HTERT RPE-1 (cell line): ENCODE measurements around the gene ISLR2.

ENCODE experiments used
- in situ Hi-C: fragments of 300-500 bp; cut with MboI; formaldehyde crosslinking; loops from 4 replicates; pipeline ENCODE4 v1.14.3; 2020; ENCODE audit warnings: low sequenced_read_pairs

ISLR2 gene

DNA sequence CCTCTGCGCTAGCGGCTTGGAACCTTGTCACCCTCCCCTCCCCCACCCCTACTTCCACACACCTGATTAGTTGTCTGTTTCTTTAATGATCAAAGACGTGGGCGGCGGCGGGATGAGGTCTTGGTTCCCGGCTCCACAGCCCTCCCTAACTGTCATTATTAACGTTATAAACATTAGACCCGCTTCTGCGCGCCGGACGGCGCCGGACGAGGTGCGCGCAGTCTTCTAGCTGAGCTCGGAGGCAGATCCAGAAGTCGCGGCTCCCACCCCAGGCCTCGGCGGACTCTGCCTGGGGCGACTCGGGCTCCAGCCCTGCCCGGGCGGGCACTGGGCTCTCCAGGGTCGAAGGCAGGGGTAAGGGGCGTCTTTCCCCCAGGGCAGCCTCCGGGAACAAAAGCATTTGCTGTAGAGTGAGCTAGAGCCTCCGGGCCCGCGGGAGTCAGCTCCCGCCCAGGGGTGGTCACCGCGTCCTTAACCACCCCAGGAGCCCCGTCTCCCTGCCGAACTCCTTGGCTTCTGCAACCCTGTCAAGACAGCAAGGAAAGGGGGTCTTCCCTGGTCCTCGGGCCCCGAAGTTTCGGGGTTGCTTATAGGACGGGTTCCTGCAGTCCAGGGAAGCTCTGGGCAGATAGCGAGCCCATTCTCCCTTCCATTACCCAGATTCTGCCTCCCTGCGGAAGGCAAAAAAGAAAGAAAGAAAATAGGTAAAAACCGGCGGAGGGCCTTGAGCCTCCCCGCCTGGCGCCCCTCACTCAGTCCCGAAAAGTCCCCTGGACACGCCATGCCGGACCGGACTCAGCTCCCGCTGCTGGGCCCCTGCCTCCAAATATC lies 2.2 kb upstream of the ISLR2 start:
- in situ Hi-C loops = no loop called here

GRCh38 chr15:74128785-74129585 lies 1.4 kb upstream of the ISLR2 start:
- in situ Hi-C loops = no loop called here

DNA sequence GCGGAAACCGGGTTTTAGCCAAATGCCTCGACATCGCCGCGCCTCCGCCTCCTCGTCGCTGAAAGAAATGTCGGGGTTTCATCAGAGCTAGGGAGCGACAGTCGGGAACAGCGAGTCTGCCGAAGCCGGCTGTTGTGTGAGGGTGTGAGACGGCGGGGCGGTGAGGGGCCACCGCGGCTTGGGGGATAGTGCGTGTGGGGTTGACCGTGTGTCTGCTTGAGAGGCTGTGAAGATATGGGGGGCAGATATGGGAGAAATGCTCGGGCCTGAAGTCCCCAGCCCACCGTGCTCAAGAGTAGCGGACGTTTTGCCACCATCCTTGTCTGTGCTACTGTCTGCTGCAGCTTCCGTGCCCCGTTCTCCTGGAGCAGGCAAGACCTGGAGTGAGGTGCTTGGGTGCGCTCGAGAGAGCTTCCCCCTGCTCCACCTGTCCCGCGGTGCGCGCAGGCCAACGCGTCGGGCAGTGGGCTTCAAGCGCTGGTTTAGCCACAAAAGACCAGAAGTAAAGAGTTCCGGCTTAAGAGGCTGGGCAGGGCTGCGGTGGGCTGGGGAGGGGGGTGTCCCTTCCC lies 716 bp upstream of the ISLR2 start:
- in situ Hi-C loops = no loop called here

DNA sequence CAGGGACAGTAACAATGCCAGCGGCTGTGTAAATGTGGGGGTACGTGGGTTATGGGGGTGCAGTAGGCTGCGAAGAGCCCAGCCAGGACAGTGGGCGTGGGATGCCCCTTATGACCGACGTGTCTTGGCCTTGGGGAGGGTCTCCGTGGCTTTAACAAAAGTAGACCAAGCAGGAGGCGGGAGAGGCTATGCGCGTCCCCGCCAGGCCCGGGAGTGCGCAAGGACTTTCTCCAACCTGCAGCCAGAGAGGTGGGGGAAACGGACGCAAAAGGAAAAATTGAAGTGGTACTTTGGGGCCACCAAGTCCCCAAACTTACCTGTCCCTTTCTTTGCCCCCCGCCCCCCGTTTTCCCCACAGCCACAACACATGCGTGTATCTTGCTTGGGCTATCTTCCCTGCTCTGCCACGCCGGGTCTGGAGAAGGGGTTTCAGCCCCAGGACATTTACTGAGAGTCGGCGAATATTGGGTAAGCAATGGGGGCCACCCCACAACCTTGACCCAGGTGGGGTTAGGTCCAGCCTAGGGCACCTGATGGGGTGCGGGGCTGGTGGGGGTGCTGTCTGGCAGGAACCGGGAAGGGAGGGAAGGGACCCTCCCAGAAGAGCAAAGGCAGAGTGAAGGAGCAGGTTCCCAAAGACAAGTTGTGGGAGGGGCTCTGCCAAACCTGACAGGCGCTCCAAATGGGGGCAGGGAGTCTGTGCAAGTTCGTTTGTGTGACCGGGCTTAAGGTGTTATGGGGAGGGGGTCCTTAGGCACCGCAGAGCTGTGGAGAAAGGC lies 652 bp downstream of the ISLR2 start:
- in situ Hi-C loops = no loop called here

DNA sequence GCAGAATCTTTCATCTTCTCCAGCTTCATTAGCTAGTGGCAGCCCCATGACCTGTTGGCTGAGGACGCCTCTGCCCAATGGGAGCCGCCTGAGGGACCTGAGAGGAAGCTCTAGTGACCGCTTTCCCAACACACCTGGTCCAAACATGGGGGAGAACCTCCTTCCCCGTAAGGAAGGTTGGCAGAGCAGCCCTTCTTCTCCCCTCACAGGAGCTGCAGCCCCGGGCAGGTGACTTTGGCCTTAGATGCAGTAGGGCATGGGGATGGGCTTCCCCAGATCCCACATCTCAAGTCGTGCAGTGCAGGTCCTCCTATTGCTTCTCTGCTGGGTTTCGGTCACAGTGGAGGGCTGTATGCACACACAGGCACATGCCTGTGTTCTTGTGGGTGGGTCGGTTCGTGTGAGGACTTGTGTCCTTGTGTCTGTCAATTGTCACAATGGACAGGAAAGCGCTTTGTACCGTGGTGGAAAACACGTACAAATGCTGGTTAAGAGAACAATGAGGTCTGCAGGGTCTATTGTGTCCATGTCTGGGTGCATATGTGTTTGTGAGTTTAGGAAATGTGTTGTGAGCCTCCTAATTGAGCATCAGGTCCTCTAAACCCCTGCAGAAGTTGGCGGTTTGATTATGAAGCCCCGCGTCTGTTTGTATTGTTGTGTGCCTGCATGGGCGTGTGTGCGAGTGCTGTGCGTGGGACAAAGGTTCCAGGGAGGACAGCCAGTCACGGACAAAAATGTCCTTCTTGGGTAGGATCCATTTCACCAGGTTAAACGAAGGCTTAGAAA lies 1.4 kb downstream of the ISLR2 start:
- in situ Hi-C loops = no loop called here

- in situ Hi-C loops = no loop called here
Measured at GRCh38 chr15:74132681-74133651, 2.6 kb downstream of the ISLR2 start.

DNA sequence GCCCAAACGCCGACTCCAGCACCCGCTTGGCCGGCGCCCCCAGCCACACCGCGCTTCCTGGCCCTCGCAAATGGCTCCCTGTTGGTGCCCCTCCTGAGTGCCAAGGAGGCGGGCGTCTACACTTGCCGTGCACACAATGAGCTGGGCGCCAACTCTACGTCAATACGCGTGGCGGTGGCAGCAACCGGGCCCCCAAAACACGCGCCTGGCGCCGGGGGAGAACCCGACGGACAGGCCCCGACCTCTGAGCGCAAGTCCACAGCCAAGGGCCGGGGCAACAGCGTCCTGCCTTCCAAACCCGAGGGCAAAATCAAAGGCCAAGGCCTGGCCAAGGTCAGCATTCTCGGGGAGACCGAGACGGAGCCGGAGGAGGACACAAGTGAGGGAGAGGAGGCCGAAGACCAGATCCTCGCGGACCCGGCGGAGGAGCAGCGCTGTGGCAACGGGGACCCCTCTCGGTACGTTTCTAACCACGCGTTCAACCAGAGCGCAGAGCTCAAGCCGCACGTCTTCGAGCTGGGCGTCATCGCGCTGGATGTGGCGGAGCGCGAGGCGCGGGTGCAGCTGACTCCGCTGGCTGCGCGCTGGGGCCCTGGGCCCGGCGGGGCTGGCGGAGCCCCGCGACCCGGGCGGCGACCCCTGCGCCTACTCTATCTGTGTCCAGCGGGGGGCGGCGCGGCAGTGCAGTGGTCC lies 3.5 kb downstream of the ISLR2 start:
- in situ Hi-C loops = no loop called here

DNA sequence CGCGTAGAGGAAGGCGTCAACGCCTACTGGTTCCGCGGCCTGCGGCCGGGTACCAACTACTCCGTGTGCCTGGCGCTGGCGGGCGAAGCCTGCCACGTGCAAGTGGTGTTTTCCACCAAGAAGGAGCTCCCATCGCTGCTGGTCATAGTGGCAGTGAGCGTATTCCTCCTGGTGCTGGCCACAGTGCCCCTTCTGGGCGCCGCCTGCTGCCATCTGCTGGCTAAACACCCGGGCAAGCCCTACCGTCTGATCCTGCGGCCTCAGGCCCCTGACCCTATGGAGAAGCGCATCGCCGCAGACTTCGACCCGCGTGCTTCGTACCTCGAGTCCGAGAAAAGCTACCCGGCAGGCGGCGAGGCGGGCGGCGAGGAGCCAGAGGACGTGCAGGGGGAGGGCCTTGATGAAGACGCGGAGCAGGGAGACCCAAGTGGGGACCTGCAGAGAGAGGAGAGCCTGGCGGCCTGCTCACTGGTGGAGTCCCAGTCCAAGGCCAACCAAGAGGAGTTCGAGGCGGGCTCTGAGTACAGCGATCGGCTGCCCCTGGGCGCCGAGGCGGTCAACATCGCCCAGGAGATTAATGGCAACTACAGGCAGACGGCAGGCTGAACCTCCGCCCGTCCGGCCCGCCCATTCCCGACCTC lies 4.1 kb downstream of the ISLR2 start:
- in situ Hi-C loops = no loop called here

DNA sequence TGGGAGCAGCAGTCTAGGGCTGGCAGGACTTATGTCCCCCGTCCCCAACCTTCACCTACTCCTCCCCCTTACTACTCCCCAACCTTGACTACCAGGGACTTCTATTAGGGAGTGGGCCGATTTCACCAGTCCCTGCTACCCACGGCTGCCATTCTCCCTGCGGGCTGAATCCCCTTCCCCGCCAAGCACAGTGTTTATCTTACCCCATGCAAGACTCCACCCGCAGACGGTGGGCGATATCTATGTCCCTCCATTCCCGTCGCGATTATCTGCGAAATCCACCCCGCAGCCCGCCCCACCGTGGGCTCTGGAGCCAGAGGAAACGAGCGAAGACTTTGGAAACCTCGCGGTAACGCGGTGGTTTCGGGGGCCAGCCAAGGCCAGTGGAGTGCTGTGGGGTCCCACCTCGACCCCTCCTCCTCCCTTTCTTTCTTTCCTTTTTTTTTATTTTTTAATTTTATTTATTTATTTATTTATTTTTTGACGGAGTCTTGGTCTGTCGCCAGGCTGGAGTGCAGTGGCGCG lies 4.7 kb downstream of the ISLR2 start:
- in situ Hi-C loops = no loop called here

- in situ Hi-C loops = no loop called here
Measured at GRCh38 chr15:74136540-74136813, 6.1 kb downstream of the ISLR2 start.

GRCh38 chr15:74136814-74137536 lies 6.6 kb downstream of the ISLR2 start:
- in situ Hi-C loops = no loop called here

DNA sequence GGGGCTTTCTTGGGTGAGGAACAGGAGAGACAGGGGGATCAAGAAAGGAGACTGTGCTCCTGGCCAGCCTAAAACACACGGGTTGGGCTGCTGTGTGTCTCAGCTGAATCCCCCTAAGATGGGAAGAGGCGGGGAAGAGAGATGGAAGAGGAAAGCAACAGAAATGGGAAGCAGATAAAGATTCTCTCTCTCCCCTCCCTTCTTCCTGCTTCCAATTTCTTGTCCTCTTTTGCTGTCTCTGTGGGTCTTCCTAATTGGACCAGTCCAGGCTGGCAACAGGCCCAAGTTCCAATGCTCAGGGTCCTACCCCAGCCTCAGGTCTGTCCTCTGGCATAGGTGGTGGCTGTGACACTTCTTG lies 7.1 kb downstream of the ISLR2 start:
- in situ Hi-C loops = no loop called here

DNA sequence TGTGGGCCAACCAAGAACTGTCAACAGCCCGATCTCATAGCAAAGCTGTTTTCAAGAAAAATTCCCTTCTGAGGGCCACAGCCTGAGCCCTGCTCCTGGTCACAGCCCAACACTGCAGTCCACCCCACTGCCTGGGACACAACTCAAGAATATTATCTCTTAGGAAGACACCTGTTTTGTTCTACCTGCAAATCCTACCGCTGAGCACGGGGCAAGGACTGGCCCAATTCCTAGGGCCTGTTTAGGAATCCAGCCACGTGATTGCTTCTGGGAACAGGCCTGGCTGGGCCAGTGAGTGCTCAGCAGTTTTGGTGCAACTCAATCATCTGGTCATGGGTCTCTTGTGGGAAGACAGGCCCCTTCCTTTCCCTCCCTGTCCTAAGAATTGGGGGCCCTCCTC lies 8.3 kb downstream of the ISLR2 start:
- in situ Hi-C loops = no loop called here

GRCh38 chr15:74141591-74141990 lies 11.2 kb downstream of the ISLR2 start:
- in situ Hi-C loops = no loop called here

DNA sequence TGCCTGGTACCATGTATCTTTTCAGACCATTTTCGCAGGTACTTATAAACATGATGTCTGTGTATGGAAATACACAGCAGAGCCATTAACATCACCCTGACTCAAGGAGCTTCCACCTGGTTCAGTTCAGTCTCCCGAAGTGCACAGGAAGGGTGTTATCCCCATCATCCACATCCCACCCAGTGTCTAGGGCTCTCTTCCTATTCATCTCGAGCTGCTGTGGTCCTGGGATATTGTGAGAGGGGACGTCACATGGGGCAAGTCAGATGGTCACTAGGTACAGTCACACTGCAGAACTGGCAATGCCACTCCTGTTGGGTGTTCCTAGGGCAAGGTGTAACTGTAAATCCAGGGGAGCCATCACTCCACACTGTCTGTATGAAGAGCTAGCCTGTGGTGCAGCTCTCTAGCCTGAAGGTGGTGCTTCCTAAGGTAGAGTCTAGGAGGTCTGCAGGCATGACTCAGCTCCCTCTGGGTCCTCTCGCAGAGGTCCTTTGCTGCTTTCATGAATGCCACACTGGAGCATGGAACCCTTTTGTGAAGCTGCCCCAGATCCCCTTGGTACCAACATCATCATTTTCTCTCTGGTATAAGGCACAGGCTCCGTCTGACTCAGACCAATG lies 13.9 kb downstream of the ISLR2 start:
- in situ Hi-C loops = no loop called here

GRCh38 chr15:74146277-74146800 lies 16.0 kb downstream of the ISLR2 start:
- in situ Hi-C loops = no loop called here

DNA sequence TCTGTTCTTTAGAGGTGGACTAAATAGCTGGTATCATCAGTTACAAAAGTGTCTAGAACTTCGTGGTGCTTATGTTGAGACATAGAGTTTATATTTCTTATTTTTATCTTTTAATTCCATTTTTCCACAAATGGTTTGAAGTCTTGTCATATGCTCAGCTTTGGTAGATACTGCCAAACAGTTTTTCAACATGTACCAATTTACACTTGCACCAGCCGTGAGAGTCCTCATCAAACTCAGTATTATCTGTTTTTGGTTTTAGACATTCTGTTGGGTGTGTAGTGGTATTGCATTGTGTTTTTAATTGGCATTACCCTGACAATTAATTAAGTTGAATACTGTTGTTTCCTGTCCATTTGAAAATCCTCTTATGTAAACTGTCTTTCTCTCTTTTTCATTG lies 16.7 kb downstream of the ISLR2 start:
- in situ Hi-C loops = no loop called here
